ENCODE measurements around the gene CAPN13.

CAPN13 gene

GRCh38 chr2:30678410-30679137 lies 128.7 kb downstream of the CAPN13 start:
- DNase-seq = no peak

- no peak for DNase-seq
These were observed 129.3 kb downstream of the CAPN13 start for GRCh38 chr2:30677861-30678385.

- DNase-seq = no peak
These were observed 130.0 kb downstream of the CAPN13 start for GRCh38 chr2:30677231-30677630.

- no peak for DNase-seq
These were observed 131.5 kb downstream of the CAPN13 start for GRCh38 chr2:30675758-30676157.

- no peak for DNase-seq
These were observed 134.1 kb downstream of the CAPN13 start for GRCh38 chr2:30673127-30673526.
